Endothelial cell of umbilical vein (primary cell): ENCODE results near the gene APPL2. TPM values are rescaled to one million over a fixed set of nuclear protein-coding genes. Genes with fewer than 3 reads are reported as not detected.

Experiments used
- BruUV-seq: library from RNA; stranded (reverse); fragments of 400-500 nt; replicated peaks from 2 replicates; lab custom pipeline; 2021; lab: Mats Ljungman, UMichigan
- CTCF ChIA-PET: fragments of 300-600, 350-600 bp; sonication (Branson Sonifier 250); formaldehyde crosslinking; loops from one replicate; lab custom pipeline; 2021; ENCODE audit warnings: antibody characterized with exemption, inconsistent platforms; lab: Charles Lee
- POLR2A ChIA-PET: fragments of 300-600, 350-600 bp; sonication (Branson Sonifier 250); formaldehyde crosslinking; loops from one replicate; lab custom pipeline; 2021; ENCODE audit warnings: antibody characterized with exemption, inconsistent platforms; lab: Charles Lee
- DNase-seq: peaks from one replicate; pipeline ENCODE4 v3.0.0-alpha.2; 2011; ENCODE audit warnings: low read depth, low spot score
- FAIRE-seq: peaks from 2 replicates; lab custom pipeline; 2011; peaks lifted over from hg19 to GRCh38; lab: Jason Lieb, UNC
- H2AFZ ChIP-seq: 2 replicates; pipeline ENCODE4 v1.6.0; 2012; ENCODE audit warnings: low read depth, low read length, control low read depth, inconsistent platforms
- H3K27ac ChIP-seq: 2 replicates; pipeline ENCODE4 v1.5.1; 2011; ENCODE audit warnings: low read depth, mild to moderate bottlenecking, control low read depth, low read length, moderate library complexity; ENCODE audit not compliant: insufficient read depth
- H3K27me3 ChIP-seq, 2 experiments: 2 replicates each; pipeline versions ENCODE4 v1.6.0 to v1.6.1; 2011; ENCODE audit warnings: low read length in 2 of 2, mixed read lengths in 1 of 2; ENCODE audit not compliant: control insufficient read depth in 2 of 2, insufficient read depth in 2 of 2
- H3K36me3 ChIP-seq, 2 experiments: 2 replicates in 1 of 2; 3 replicates in 1 of 2; pipeline ENCODE4 v1.5.1; 2011; ENCODE audit warnings: low read length in 2 of 2, mild to moderate bottlenecking in 1 of 2, moderate library complexity in 1 of 2; ENCODE audit not compliant: control insufficient read depth in 2 of 2, insufficient read depth in 2 of 2; ENCODE audit errors: extremely low read depth in 1 of 2
- H3K4me1 ChIP-seq: 3 replicates; pipeline ENCODE4 v1.5.1; 2011; ENCODE audit warnings: mild to moderate bottlenecking, low read length; ENCODE audit not compliant: control insufficient read depth, insufficient read depth; ENCODE audit errors: extremely low read depth
- H3K4me2 ChIP-seq: 2 replicates; pipeline ENCODE4 v1.6.1; 2011; ENCODE audit warnings: low read length, control low read depth, mixed read lengths; ENCODE audit not compliant: insufficient read depth
- H3K4me3 ChIP-seq, 3 experiments: fragments of 200-600 bp in 1 of 3; sonication (generic), shearing (Covaris generic) in 1 of 3; replicated peaks in 1 of 3; 2 replicates each; pipeline ENCODE4 v1.5.1; 2011 to 2016; ENCODE audit warnings: control low read depth in 3 of 3, low read length in 3 of 3, mild to moderate bottlenecking in 2 of 3, inconsistent platforms in 1 of 3, low read depth in 1 of 3, moderate library complexity in 1 of 3; ENCODE audit not compliant: insufficient read depth in 1 of 3
- H3K79me2 ChIP-seq: 2 replicates; pipeline ENCODE4 v1.6.0; 2012; ENCODE audit warnings: low read length, inconsistent platforms; ENCODE audit not compliant: control insufficient read depth, insufficient read depth
- H3K9ac ChIP-seq: replicated peaks from 2 replicates; pipeline ENCODE3; 2011; ENCODE audit warnings: low read length, control low read depth; ENCODE audit not compliant: insufficient read depth; ENCODE audit errors: extremely low read depth
- H3K9me1 ChIP-seq: replicated peaks from 3 replicates; pipeline ENCODE4 v1.6.0; 2011; ENCODE audit warnings: mild to moderate bottlenecking, low read length; ENCODE audit not compliant: control insufficient read depth, insufficient read depth; ENCODE audit errors: extremely low read depth
- H3K9me3 ChIP-seq: replicated peaks from 2 replicates; pipeline ENCODE4 v1.5.1; 2012; ENCODE audit warnings: low read length, inconsistent platforms; ENCODE audit not compliant: control insufficient read depth, insufficient read depth
- H4K20me1 ChIP-seq: replicated peaks from 2 replicates; pipeline ENCODE3; 2011; ENCODE audit warnings: mild to moderate bottlenecking, low read length; ENCODE audit not compliant: control insufficient read depth, insufficient read depth; ENCODE audit errors: extremely low read depth
- EZH2 ChIP-seq: IDR thresholded peaks from 2 replicates; pipeline ENCODE4 v1.6.1; 2012; ENCODE audit warnings: borderline replicate concordance, low read depth, mild to moderate bottlenecking, moderate library complexity, low read length, inconsistent platforms; ENCODE audit not compliant: severe bottlenecking
- FOS ChIP-seq: IDR thresholded peaks from 2 replicates; pipeline ENCODE4 v1.6.1; 2011; ENCODE audit warnings: mild to moderate bottlenecking, low read length, moderate library complexity, borderline replicate concordance; ENCODE audit not compliant: insufficient read depth
- GATA2 ChIP-seq: IDR thresholded peaks from 2 replicates; pipeline ENCODE4 v1.7.0; 2011; ENCODE audit warnings: low read depth, mild to moderate bottlenecking, moderate library complexity, mixed read lengths, low read length; ENCODE audit not compliant: insufficient read length, insufficient read depth
- JUN ChIP-seq: IDR thresholded peaks from 2 replicates; pipeline ENCODE4 v1.6.1; 2011; ENCODE audit warnings: borderline replicate concordance, low read depth; ENCODE audit not compliant: insufficient read length, insufficient read depth
- MAX ChIP-seq: IDR thresholded peaks from 2 replicates; pipeline ENCODE4 v1.6.1; 2011; ENCODE audit not compliant: insufficient read depth, insufficient read length
- MYC ChIP-seq: IDR thresholded peaks from one replicate; pipeline ENCODE4 v1.6.1; 2011; ENCODE audit warnings: mild to moderate bottlenecking, low read depth, low read length
- POLR2A ChIP-seq: IDR thresholded peaks from 2 replicates; pipeline ENCODE4 v1.6.1; 2012; ENCODE audit warnings: low read depth, mild to moderate bottlenecking, control low read depth, low read length
- POLR2AphosphoS5 ChIP-seq: IDR thresholded peaks from 2 replicates; pipeline ENCODE4 v1.6.1; 2012; ENCODE audit warnings: low read depth, mild to moderate bottlenecking, control low read depth, low read length, moderate library complexity; ENCODE audit not compliant: insufficient read depth
- dilution Hi-C: fragments of 300-500 bp; cut with MboI; formaldehyde crosslinking; loops from one replicate; pipeline ENCODE4 v1.15.0; 2019; ENCODE audit warnings: low sequenced_read_pairs; ENCODE audit not compliant: extremely low pct_ligation_motif_present
- intact Hi-C: fragments of 100-400 bp; cut with micrococcal nuclease; formaldehyde crosslinking; loops from one replicate; pipeline ENCODE4 v1.10.0; 2022
- polyA plus RNA-seq, 4 experiments: library from polyadenylated mRNA; depleted of rRNA in 3 of 4; stranded (reverse) in 3 of 4; unstranded in 1 of 4; fragments of >200 nt; gene quantifications; 2 replicates each; pipeline versions ENCODE4 v1.2.1 to v1.2.3, GENCODE V29; 2011 to 2012; ENCODE audit warnings: missing spikeins in 1 of 4
- total RNA-seq: library from RNA; stranded (reverse); gene quantifications from 2 replicates; pipeline ENCODE4 v1.2.3, GENCODE V29; 2021
- TF ChIP-seq, protein P1 (sequence below), 2 donors: IDR thresholded peaks; 1 replicate in 1 of 2; 2 replicates in 1 of 2; pipeline ENCODE4 v1.5.1; 2011; ENCODE audit warnings: low read length in 2 of 2, mild to moderate bottlenecking in 2 of 2, moderate library complexity in 2 of 2, control low read depth in 1 of 2, inconsistent platforms in 1 of 2, low read depth in 1 of 2; ENCODE audit not compliant: insufficient read depth in 1 of 2; ENCODE audit errors: extremely low read depth in 1 of 2

APPL2 gene
- total and polyA plus RNA-seq, 2 donors (not counting 3 experiments of a cell fraction or from before 2014, with no cell fraction given), result 8.1 to 21.4 TPM

GRCh38 chr12:105138248-105138647 lies 97.7 kb downstream of the APPL2 start:
- Histone ChIP-seq H3K4me1 (no peaks in the 10 kb centered on the region), H3K27me3 (no peaks in the 10 kb centered on the region), H3K9me1 (no peaks in the 10 kb centered on the region), H3K4me3 (no peak overlapping the region), H3K9me3 (no peaks in the 10 kb centered on the region), H3K4me2 (no peak overlapping the region), H3K36me3 (peaks cover 12 to 51% of the 10 kb centered on the region in 2 experiments), H3K27ac (no peak overlapping the region), H4K20me1 (peaks cover 3% of the 10 kb centered on the region), H2AFZ (no peak overlapping the region), H3K79me2 (peaks cover 38% of the 10 kb centered on the region), H3K9ac (no peak overlapping the region)
- CTCF ChIA-PET, result interaction anchor here (1.0 to 1.2 kb wide), 3 partner anchors 10 to 27 kb away, joined by 3 to 4 read pairs (median 3); no protein-coding TSS in a partner anchor
- dilution Hi-C loops, result no loop called here
- no TSS peak for BruUV-seq
- TF ChIP-seq POLR2AphosphoS5 (no peak), POLR2A (no peak), MYC (no peak), FOS (no peak), EZH2 (no peak), GATA2 (no peak), MAX (no peak), JUN (no peak)
- TF ChIP-seq, protein P1, sequence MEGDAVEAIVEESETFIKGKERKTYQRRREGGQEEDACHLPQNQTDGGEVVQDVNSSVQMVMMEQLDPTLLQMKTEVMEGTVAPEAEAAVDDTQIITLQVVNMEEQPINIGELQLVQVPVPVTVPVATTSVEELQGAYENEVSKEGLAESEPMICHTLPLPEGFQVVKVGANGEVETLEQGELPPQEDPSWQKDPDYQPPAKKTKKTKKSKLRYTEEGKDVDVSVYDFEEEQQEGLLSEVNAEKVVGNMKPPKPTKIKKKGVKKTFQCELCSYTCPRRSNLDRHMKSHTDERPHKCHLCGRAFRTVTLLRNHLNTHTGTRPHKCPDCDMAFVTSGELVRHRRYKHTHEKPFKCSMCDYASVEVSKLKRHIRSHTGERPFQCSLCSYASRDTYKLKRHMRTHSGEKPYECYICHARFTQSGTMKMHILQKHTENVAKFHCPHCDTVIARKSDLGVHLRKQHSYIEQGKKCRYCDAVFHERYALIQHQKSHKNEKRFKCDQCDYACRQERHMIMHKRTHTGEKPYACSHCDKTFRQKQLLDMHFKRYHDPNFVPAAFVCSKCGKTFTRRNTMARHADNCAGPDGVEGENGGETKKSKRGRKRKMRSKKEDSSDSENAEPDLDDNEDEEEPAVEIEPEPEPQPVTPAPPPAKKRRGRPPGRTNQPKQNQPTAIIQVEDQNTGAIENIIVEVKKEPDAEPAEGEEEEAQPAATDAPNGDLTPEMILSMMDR (IDR thresholded peaks at IDR 0.05; ENCODE audit: extremely low read depth in 1 of 2, insufficient read depth in 1 of 2, low read depth in 1 of 2, low read length in 2 of 2), result no peak
- FAIRE-seq, result no peak
- intact Hi-C loops, result loop anchor here (10.0 kb wide), 1 partner anchor 1193 kb away; no protein-coding TSS in a partner anchor
- POLR2A ChIA-PET, result no interaction called here
- no peak for DNase-seq

Other genes starting within 250 kb of the APPL2 start
- 17.8 and 18.2 TPM in 2 replicates for gene NOPCHAP1, start 249.9 kb downstream of the APPL2 start, total RNA-seq
- gene NOPCHAP1, start 249.9 kb downstream of the APPL2 start, polyA plus RNA-seq, result 5.1 and 6.1 TPM in 2 replicates
- 2.2 and 2.5 TPM in 2 replicates for gene ALDH1L2, start 151.7 kb downstream of the APPL2 start, total RNA-seq
- gene ALDH1L2, start 151.7 kb downstream of the APPL2 start, polyA plus RNA-seq, result 1.4 and 1.5 TPM in 2 replicates
- 99.8 and 123 TPM in 2 replicates for gene WASHC4, start 128.4 kb downstream of the APPL2 start, total RNA-seq
- gene WASHC4, start 128.4 kb downstream of the APPL2 start, polyA plus RNA-seq, result 22.0 and 30.4 TPM in 2 replicates
- gene C12orf75, start 94.5 kb upstream of the APPL2 start, total RNA-seq, result 60.7 and 73.6 TPM in 2 replicates
- 23.6 and 27.6 TPM in 2 replicates for gene C12orf75, start 94.5 kb upstream of the APPL2 start, polyA plus RNA-seq